HepG2 (cell line): ENCODE measurements around the gene IWS1. TPM values are rescaled to one million over a fixed set of nuclear protein-coding genes. Genes with fewer than 3 reads are reported as not detected.

Source experiments
- ATAC-seq: fragments of 200-7000 bp; cut with Tn5 transposase; 3 replicates; pipeline ENCODE4 v1.9.1; 2020; ENCODE audit warnings: mild to moderate bottlenecking, moderate library complexity
- BruUV-seq: library from RNA; stranded (reverse); fragments of 400-500 nt; replicated peaks from 2 replicates; lab custom pipeline; 2021; lab: Mats Ljungman, UMichigan
- CTCF ChIA-PET: fragments of 300-600 bp; formaldehyde crosslinking; extraction: SDS; loops from one replicate; lab custom pipeline; 2021; ENCODE audit warnings: low total read pairs, inconsistent platforms, low intra/inter-chr PET ratio; lab: Yijun Ruan, JAX
- POLR2A ChIA-PET: fragments of 350-600 bp; sonication (Branson Sonifier 250); formaldehyde crosslinking; loops from one replicate; lab custom pipeline; 2020; ENCODE audit warnings: antibody characterized with exemption, inconsistent platforms; lab: Yijun Ruan, JAX
- DNase-seq: peaks from one replicate; pipeline ENCODE4 v3.0.0-alpha.2; 2015; ENCODE audit warnings: low spot score
- FAIRE-seq: peaks from 3 replicates; lab custom pipeline; 2011; peaks lifted over from hg19 to GRCh38; lab: Jason Lieb, UNC
- H2AFZ ChIP-seq: one replicate; pipeline ENCODE4 v1.6.1; 2011; ENCODE audit warnings: low read length, inconsistent platforms
- H3K27ac ChIP-seq: fragments of 300-600 bp; 3 replicates; pipeline ENCODE4 v1.8.0; 2011; ENCODE audit warnings: mixed run types, mild to moderate bottlenecking, mixed read lengths, low read length, inconsistent platforms; ENCODE audit not compliant: insufficient read depth; ENCODE audit errors: extremely low read length
- H3K27me3 ChIP-seq, 2 experiments: fragments of 200-600 bp in 1 of 2; 2 replicates in 1 of 2; 3 replicates in 1 of 2; pipeline versions ENCODE4 v1.6.0 to v1.8.0; 2011; ENCODE audit warnings: low read length in 2 of 2, mild to moderate bottlenecking in 2 of 2, moderate library complexity in 2 of 2, inconsistent platforms in 1 of 2; ENCODE audit not compliant: insufficient read depth in 2 of 2, control insufficient read depth in 1 of 2
- H3K36me3 ChIP-seq, 2 experiments: fragments of 200-600 bp in 1 of 2; replicated peaks in 1 of 2; 2 replicates in 1 of 2; 3 replicates in 1 of 2; pipeline versions ENCODE4 v1.5.1 to v1.8.0; 2011; ENCODE audit warnings: low read length in 2 of 2, inconsistent platforms in 1 of 2; ENCODE audit not compliant: insufficient read depth in 2 of 2, control insufficient read depth in 1 of 2
- H3K4me1 ChIP-seq: 2 replicates; pipeline ENCODE4 v1.5.1; 2012; ENCODE audit warnings: low read length, inconsistent platforms; ENCODE audit not compliant: insufficient read depth
- H3K4me2 ChIP-seq: 2 replicates; pipeline ENCODE4 v1.6.0; 2011; ENCODE audit warnings: low read depth, low read length, inconsistent platforms
- H3K4me3 ChIP-seq, 3 experiments: fragments of 200-600 bp in 1 of 3; sonication (generic), shearing (Covaris generic) in 1 of 3; replicated peaks in 1 of 3; 2 replicates each; pipeline ENCODE4 v1.5.1; 2011 to 2016; ENCODE audit warnings: low read length in 3 of 3, inconsistent platforms in 2 of 3, low read depth in 2 of 3, mild to moderate bottlenecking in 2 of 3, control low read depth in 1 of 3, mixed read lengths in 1 of 3; ENCODE audit not compliant: insufficient read depth in 1 of 3
- H3K79me2 ChIP-seq: one replicate; pipeline ENCODE4 v1.6.1; 2011; ENCODE audit warnings: low read length, inconsistent platforms; ENCODE audit not compliant: insufficient read depth
- H3K9ac ChIP-seq: 2 replicates; pipeline ENCODE4 v1.6.0; 2011; ENCODE audit warnings: mild to moderate bottlenecking, low read depth, low read length, inconsistent platforms; ENCODE audit not compliant: insufficient read depth
- H3K9me3 ChIP-seq: 2 replicates; pipeline ENCODE4 v1.5.1; 2012; ENCODE audit warnings: mild to moderate bottlenecking, low read length
- H4K20me1 ChIP-seq: 2 replicates; pipeline ENCODE4 v1.6.0; 2011; ENCODE audit warnings: inconsistent platforms, mild to moderate bottlenecking, low read length, moderate library complexity; ENCODE audit not compliant: insufficient read depth
- EEA1 ChIP-seq: sonication (generic); formaldehyde crosslinking; IDR thresholded peaks from 2 replicates; pipeline ENCODE4 v1.5.1; 2020; ENCODE audit warnings: mild to moderate bottlenecking, missing genetic modification reagents, borderline replicate concordance
- GABPB1 ChIP-seq: IDR thresholded peaks from 2 replicates; pipeline ENCODE4 v1.6.1; 2016; ENCODE audit warnings: mild to moderate bottlenecking, missing genetic modification reagents, moderate library complexity, missing compliant biosample characterization
- PAF1 ChIP-seq: IDR thresholded peaks from 2 replicates; pipeline ENCODE4 v1.6.1; 2016; ENCODE audit warnings: missing genetic modification reagents, missing compliant biosample characterization
- SMAD9 ChIP-seq: sonication (generic); formaldehyde crosslinking; IDR thresholded peaks from 2 replicates; pipeline ENCODE4 v1.5.1; 2020; ENCODE audit warnings: mild to moderate bottlenecking, missing genetic modification reagents
- SPEN ChIP-seq: sonication (generic); formaldehyde crosslinking; IDR thresholded peaks from 2 replicates; pipeline ENCODE4 v1.5.1; 2020; ENCODE audit warnings: low read depth, mild to moderate bottlenecking, missing genetic modification reagents
- THYN1 ChIP-seq: sonication (generic); formaldehyde crosslinking; IDR thresholded peaks from 2 replicates; pipeline ENCODE4 v1.8.1; 2023; ENCODE audit warnings: low read depth, mild to moderate bottlenecking, moderate library complexity, missing genetic modification reagents, borderline replicate concordance
- ZNF207 ChIP-seq: fragments of 450-650 bp; IDR thresholded peaks from 2 replicates; pipeline ENCODE4 v1.6.1; 2016; ENCODE audit warnings: antibody characterized with exemption, borderline replicate concordance
- ZNF878 ChIP-seq: sonication (generic); formaldehyde crosslinking; IDR thresholded peaks from 2 replicates; pipeline ENCODE4 v1.8.1; 2023; ENCODE audit warnings: mild to moderate bottlenecking, missing genetic modification reagents, moderate library complexity
- WGBS: methylation state at CpG from one replicate; pipeline ENCODE4 v1.1.6; 2017; ENCODE audit warnings: low lambda C conversion rate; 5-methylcytosine and 5-hydroxymethylcytosine counted together
- in situ Hi-C: cut with HindIII; loops from 2 replicates; pipeline ENCODE4 v1.10.0; 2017; ENCODE audit warnings: low pct_unique_long_range_greater_than_20kb; ENCODE audit not compliant: extremely low pct_ligation_motif_present
- intact Hi-C: fragments of 100-400 bp; cut with micrococcal nuclease; formaldehyde crosslinking; loops from one replicate; pipeline ENCODE4 v1.10.0; 2022; ENCODE audit not compliant: unreplicated experiment
- polyA plus RNA-seq, 8 experiments: library from polyadenylated mRNA; depleted of rRNA in 3 of 8; stranded (reverse) in 7 of 8; unstranded in 1 of 8; fragments of >200 nt; fragmentation: Illumina TruSeq in 4 of 8; extraction: Trizol in 4 of 8; gene quantifications; 2 replicates each; pipeline versions ENCODE4 v1.2.1 to v1.2.3, GENCODE V29; 2011 to 2016; ENCODE audit warnings: low read depth in 4 of 8, missing spikeins in 1 of 8, mixed read lengths in 1 of 8; ENCODE audit not compliant: insufficient read depth in 1 of 8
- total RNA-seq, 5 experiments: library from RNA; depleted of rRNA; stranded (reverse); fragments of >200 nt; fragmentation: Illumina TruSeq; extraction: Trizol; gene quantifications; 2 replicates each; pipeline ENCODE4 v1.2.3, GENCODE V29; 2016; ENCODE audit warnings: low read depth in 1 of 5
- TF ChIP-seq, protein P1 (sequence below): sonication (generic); formaldehyde crosslinking; IDR thresholded peaks from 2 replicates; pipeline ENCODE4 v1.4.0; 2020; ENCODE audit warnings: missing genetic modification reagents, borderline replicate concordance
- TF ChIP-seq, protein P2 (sequence below): sonication (generic); formaldehyde crosslinking; IDR thresholded peaks from 2 replicates; pipeline ENCODE4 v1.8.1; 2023; ENCODE audit warnings: mild to moderate bottlenecking, missing genetic modification reagents
- TF ChIP-seq, protein P3 (sequence below): sonication (generic); formaldehyde crosslinking; conservative IDR thresholded peaks from 2 replicates; pipeline ENCODE4 v1.4.0; 2020; ENCODE audit warnings: missing genetic modification reagents
- TF ChIP-seq, protein P4 (sequence below): sonication (generic); formaldehyde crosslinking; IDR thresholded peaks from 2 replicates; pipeline ENCODE4 v1.5.0; 2020; ENCODE audit warnings: missing genetic modification reagents, mild to moderate bottlenecking, borderline replicate concordance

Gene IWS1
- total and polyA plus RNA-seq, 2 of the 13 experiments (the other 11 are each of a cell fraction or from before 2014, with no cell fraction given): 28.9 to 62.3 TPM

DNA sequence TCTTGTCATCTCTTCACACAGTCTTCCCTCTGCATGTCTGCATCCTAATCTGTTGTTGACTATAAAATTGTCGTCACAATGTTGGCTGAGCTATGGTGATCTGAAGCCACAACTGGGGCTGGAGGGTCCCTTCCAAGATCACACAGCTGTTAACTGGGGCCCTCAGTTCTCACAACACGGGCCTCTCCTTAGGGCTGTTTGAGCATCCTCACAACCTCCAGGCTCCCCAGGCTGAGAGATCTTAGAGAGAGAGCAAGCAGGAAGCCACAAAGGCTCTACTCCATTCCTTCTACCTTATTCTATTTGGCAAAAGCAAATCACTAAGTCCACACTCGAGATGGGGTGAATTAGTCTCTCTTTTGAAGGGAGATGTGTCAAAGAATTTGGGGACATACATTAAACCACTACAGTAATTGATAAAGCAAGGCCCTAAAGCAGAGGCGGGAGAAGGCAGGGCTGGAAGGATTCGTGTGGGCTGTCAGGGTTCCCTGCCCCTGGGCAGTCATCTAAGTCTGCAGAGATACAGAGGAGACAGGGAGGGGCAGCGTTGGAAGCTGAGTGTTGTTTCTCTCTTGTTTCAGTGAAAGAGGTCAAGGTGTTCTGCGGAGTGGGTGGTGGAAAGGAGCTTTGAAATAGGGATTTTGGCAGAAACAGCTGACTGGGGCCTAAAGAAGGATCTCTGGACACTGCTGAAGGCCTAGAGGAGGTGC lies 25.1 kb upstream of the IWS1 start:
- CTCF ChIA-PET: no interaction called here
- no peak for DNase-seq

More for the DNA sequence above, 25.1 kb upstream of the IWS1 start:
- Histone ChIP-seq H3K4me1 (no peaks in the 10 kb centered on the region), H3K36me3 (no peaks in the 10 kb centered on the region), H3K4me2 (no peak overlapping the region), H3K4me3 (no peak overlapping the region), H4K20me1 (no peaks in the 10 kb centered on the region), H2AFZ (no peak overlapping the region), H3K27ac (no peak overlapping the region), H3K79me2 (no peaks in the 10 kb centered on the region), H3K9me3 (no peaks in the 10 kb centered on the region), H3K9ac (no peak overlapping the region), H3K27me3 (peaks cover 0 to 34% of the 10 kb centered on the region in 2 experiments; a peak in 3 of 5 replicates)
- TF ChIP-seq EEA1 (no peak), ZNF878 (no peak), GABPB1 (no peak), THYN1 (CRISPR knock-in tag) (no peak), PAF1 (CRISPR knock-in tag) (no peak), ZNF207 (no peak), SPEN (CRISPR knock-in tag) (no peak), SMAD9 (CRISPR knock-in tag) (no peak)
- TF ChIP-seq, protein P1, sequence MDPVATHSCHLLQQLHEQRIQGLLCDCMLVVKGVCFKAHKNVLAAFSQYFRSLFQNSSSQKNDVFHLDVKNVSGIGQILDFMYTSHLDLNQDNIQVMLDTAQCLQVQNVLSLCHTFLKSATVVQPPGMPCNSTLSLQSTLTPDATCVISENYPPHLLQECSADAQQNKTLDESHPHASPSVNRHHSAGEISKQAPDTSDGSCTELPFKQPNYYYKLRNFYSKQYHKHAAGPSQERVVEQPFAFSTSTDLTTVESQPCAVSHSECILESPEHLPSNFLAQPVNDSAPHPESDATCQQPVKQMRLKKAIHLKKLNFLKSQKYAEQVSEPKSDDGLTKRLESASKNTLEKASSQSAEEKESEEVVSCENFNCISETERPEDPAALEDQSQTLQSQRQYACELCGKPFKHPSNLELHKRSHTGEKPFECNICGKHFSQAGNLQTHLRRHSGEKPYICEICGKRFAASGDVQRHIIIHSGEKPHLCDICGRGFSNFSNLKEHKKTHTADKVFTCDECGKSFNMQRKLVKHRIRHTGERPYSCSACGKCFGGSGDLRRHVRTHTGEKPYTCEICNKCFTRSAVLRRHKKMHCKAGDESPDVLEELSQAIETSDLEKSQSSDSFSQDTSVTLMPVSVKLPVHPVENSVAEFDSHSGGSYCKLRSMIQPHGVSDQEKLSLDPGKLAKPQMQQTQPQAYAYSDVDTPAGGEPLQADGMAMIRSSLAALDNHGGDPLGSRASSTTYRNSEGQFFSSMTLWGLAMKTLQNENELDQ (CRISPR knock-in tag): no peak
- TF ChIP-seq, protein P2, sequence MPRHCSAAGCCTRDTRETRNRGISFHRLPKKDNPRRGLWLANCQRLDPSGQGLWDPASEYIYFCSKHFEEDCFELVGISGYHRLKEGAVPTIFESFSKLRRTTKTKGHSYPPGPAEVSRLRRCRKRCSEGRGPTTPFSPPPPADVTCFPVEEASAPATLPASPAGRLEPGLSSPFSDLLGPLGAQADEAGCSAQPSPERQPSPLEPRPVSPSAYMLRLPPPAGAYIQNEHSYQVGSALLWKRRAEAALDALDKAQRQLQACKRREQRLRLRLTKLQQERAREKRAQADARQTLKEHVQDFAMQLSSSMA (CRISPR knock-in tag): no peak
- TF ChIP-seq, protein P3, sequence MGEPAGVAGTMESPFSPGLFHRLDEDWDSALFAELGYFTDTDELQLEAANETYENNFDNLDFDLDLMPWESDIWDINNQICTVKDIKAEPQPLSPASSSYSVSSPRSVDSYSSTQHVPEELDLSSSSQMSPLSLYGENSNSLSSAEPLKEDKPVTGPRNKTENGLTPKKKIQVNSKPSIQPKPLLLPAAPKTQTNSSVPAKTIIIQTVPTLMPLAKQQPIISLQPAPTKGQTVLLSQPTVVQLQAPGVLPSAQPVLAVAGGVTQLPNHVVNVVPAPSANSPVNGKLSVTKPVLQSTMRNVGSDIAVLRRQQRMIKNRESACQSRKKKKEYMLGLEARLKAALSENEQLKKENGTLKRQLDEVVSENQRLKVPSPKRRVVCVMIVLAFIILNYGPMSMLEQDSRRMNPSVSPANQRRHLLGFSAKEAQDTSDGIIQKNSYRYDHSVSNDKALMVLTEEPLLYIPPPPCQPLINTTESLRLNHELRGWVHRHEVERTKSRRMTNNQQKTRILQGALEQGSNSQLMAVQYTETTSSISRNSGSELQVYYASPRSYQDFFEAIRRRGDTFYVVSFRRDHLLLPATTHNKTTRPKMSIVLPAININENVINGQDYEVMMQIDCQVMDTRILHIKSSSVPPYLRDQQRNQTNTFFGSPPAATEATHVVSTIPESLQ: no peak
- TF ChIP-seq, protein P4, sequence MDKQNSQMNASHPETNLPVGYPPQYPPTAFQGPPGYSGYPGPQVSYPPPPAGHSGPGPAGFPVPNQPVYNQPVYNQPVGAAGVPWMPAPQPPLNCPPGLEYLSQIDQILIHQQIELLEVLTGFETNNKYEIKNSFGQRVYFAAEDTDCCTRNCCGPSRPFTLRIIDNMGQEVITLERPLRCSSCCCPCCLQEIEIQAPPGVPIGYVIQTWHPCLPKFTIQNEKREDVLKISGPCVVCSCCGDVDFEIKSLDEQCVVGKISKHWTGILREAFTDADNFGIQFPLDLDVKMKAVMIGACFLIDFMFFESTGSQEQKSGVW (CRISPR knock-in tag): no peak
- no TSS peak for BruUV-seq
- FAIRE-seq: no peak
- in situ Hi-C loops (no loop called here), intact Hi-C loops (no loop called here)
- 21% methylated on average over 7 of the region's 7 CpGs for WGBS
- ATAC-seq: peak; percentile 34; the same call in 2 of the 3 replicates
- POLR2A ChIA-PET: no interaction called here
